Calu3 (cell line): ENCODE data around the gene GPER1. TPM values are rescaled to one million over a fixed set of nuclear protein-coding genes. Genes with fewer than 3 reads are reported as not detected.
A peak's percentile ranks its signal among the peaks of the same experiment; 100 is the strongest.

Experiments used
- BruUV-seq: library from RNA; stranded (reverse); fragments of 400-500 nt; replicated peaks from 2 replicates; lab custom pipeline; 2021; lab: Mats Ljungman, UMichigan
- CTCF ChIA-PET: fragments of 300-600 bp; sonication (Branson Sonifier 250); formaldehyde crosslinking; loops from one replicate; lab custom pipeline; 2022; ENCODE audit warnings: antibody characterized with exemption; lab: Charles Lee
- DNase-seq: peaks from one replicate; pipeline ENCODE4 v3.0.0; 2022
- H3K27ac Mint-ChIP-seq: one replicate; pipeline ENCODE4 v1.8.0; 2022; ENCODE audit warnings: mixed read lengths; ENCODE audit not compliant: unreplicated experiment
- H3K27me3 Mint-ChIP-seq: one replicate; pipeline ENCODE4 v1.8.0; 2022; ENCODE audit warnings: mixed read lengths; ENCODE audit not compliant: unreplicated experiment
- H3K36me3 Mint-ChIP-seq: one replicate; pipeline ENCODE4 v1.8.0; 2022; ENCODE audit warnings: mild to moderate bottlenecking, moderate library complexity, mixed read lengths; ENCODE audit not compliant: insufficient read depth, unreplicated experiment
- H3K4me1 Mint-ChIP-seq: one replicate; pipeline ENCODE4 v1.8.0; 2022; ENCODE audit warnings: mild to moderate bottlenecking, low read depth, mixed read lengths; ENCODE audit not compliant: unreplicated experiment
- H3K4me3 Mint-ChIP-seq: one replicate; pipeline ENCODE4 v1.8.0; 2022; ENCODE audit warnings: mild to moderate bottlenecking, low read depth, moderate library complexity, mixed read lengths; ENCODE audit not compliant: unreplicated experiment
- H3K9me3 Mint-ChIP-seq: one replicate; pipeline ENCODE4 v1.8.0; 2022; ENCODE audit warnings: low read depth, mixed read lengths; ENCODE audit not compliant: unreplicated experiment
- CTCF ChIP-seq: fragments of 200-600 bp; IDR thresholded peaks from one replicate; pipeline ENCODE4 v1.8.0; 2022; ENCODE audit warnings: antibody characterized with exemption; ENCODE audit not compliant: unreplicated experiment
- intact Hi-C: fragments of 100-400 bp; cut with micrococcal nuclease; formaldehyde crosslinking; loops from one replicate; pipeline ENCODE4 v1.10.0; 2022; ENCODE audit not compliant: unreplicated experiment
- total RNA-seq: library from RNA; stranded (reverse); gene quantifications from 2 replicates; pipeline ENCODE4 v1.2.3, GENCODE V29; 2022

The GPER1 gene
- total RNA-seq, 1 experiment from 2014 or later, result 0.26 TPM

GRCh38 chr7:1074593-1075431, 13.1 kb upstream of the GPER1 start:
- Mint-ChIP-seq H3K4me3 (no peak overlapping the region), H3K27me3 (no peaks in the 10 kb centered on the region), H3K9me3 (no peaks in the 10 kb centered on the region), H3K36me3 (peaks cover 25% of the 10 kb centered on the region), H3K4me1 (peaks cover 8% of the 10 kb centered on the region), H3K27ac (no peak overlapping the region)
- DNase-seq, result no peak
- no TSS peak for BruUV-seq
- intact Hi-C loops, result no loop called here
- CTCF ChIA-PET, result interaction anchor here (1.1 kb wide), 1 partner anchor 10 kb away, joined by 4 read pairs; no protein-coding TSS in a partner anchor
- TF ChIP-seq CTCF, result no peak

GRCh38 chr7:1076184-1077072, 11.5 kb upstream of the GPER1 start:
- BruUV-seq, result no TSS peak
- Mint-ChIP-seq H3K9me3 (no peaks in the 10 kb centered on the region), H3K27me3 (no peaks in the 10 kb centered on the region), H3K4me1 (peaks cover 8% of the 10 kb centered on the region), H3K27ac (peak overlapping the region; percentile 53), H3K4me3 (no peak overlapping the region), H3K36me3 (peaks cover 18% of the 10 kb centered on the region)
- DNase-seq, result no peak
- TF ChIP-seq CTCF, result no peak
- CTCF ChIA-PET, result interaction anchor here (0.7 kb wide), 1 partner anchor 10 kb away, joined by 4 read pairs; no protein-coding TSS in a partner anchor
- intact Hi-C loops, result no loop called here

GRCh38 chr7:1078519-1078918, 9.4 kb upstream of the GPER1 start:
- peaks cover 12% of the 10 kb centered on the region for H3K36me3 Mint-ChIP-seq
- no peaks in the 10 kb centered on the region for H3K9me3 Mint-ChIP-seq
- no TSS peak for BruUV-seq
- H3K4me1 Mint-ChIP-seq, result peaks cover 8% of the 10 kb centered on the region
- no peak for DNase-seq
- no peak overlapping the region for H3K4me3 Mint-ChIP-seq
- no peak overlapping the region for H3K27ac Mint-ChIP-seq
- H3K27me3 Mint-ChIP-seq, result no peaks in the 10 kb centered on the region
- intact Hi-C loops, result no loop called here
- CTCF ChIA-PET, result no interaction called here
- TF ChIP-seq CTCF, result no peak

DNA sequence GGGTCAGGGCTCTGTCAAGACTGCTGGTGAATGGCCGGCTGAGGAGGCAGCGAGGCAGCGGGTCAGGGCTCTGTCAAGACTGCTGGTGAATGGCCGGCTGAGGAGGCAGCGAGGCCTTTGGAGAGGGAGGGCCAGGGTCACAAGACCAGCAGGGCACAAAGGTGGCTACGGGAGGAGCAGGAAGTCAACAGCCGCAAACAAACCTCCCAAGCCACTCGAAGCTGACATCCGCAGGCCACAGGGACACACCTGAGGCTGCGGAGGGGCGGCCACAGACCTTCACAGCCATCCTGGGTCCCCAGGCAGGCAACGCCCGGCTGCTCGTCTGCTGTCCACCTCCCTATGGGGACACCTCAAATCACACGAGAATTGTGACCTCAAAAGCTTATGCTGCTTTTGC, 8.9 kb upstream of the GPER1 start:
- DNase-seq, result no peak
- H3K27ac Mint-ChIP-seq, result no peak overlapping the region
- BruUV-seq, result no TSS peak
- no peaks in the 10 kb centered on the region for H3K9me3 Mint-ChIP-seq
- H3K4me3 Mint-ChIP-seq, result no peak overlapping the region
- TF ChIP-seq CTCF, result no peak
- intact Hi-C loops, result no loop called here
- CTCF ChIA-PET, result interaction anchor here (0.7 kb wide), 1 partner anchor 13 kb away, joined by 3 read pairs; no protein-coding TSS in a partner anchor
- no peaks in the 10 kb centered on the region for H3K27me3 Mint-ChIP-seq
- peaks cover 12% of the 10 kb centered on the region for H3K36me3 Mint-ChIP-seq
- peaks cover 8% of the 10 kb centered on the region for H3K4me1 Mint-ChIP-seq
